ENCODE results near the gene ICAM3.

ICAM3 gene

GRCh38 chr19:10315335-10316214 is 23.8 kb downstream of the ICAM3 start, which contains the start of gene FDX2:
FDX2 (minus strand) TSS chr19:10316015; CDS start chr19:10315996, 19 bp downstream.
- no peak within 1 kb of the TSS for H2BK120ac ChIP-seq (ENCODE audit: low read depth, low read length)
- no peak within 1 kb of the TSS for H2BK5ac ChIP-seq (ENCODE audit: low read length)
- H3K27me3 ChIP-seq (ENCODE audit: insufficient read depth, low read length, poor library complexity) = no peaks in the 10 kb centered on the region
- no peaks in the 10 kb centered on the region for H3K79me1 ChIP-seq (ENCODE audit: low read length)
- no peaks in the 10 kb centered on the region for H3K79me2 ChIP-seq (ENCODE audit: control insufficient read depth, insufficient read depth, low read length)
- no peaks in the 10 kb centered on the region for H3K4me1 ChIP-seq (ENCODE audit: control insufficient read depth, low read depth, low read length)
- no peak within 1 kb of the TSS for H3K23ac ChIP-seq (ENCODE audit: low read length)
- peak within 1 kb of the TSS; percentile 90 for H3K56ac ChIP-seq (ENCODE audit: low read length)
- WGBS (ENCODE audit: extremely low coverage, insufficient coverage, low lambda C conversion rate) = no CpG with 5 or more reads among the region's 55 CpGs
- H3K27ac ChIP-seq (ENCODE audit: low read depth, low read length) = no peak within 1 kb of the TSS
- peak within 1 kb of the TSS; percentile 79 for H3K4me3 ChIP-seq (ENCODE audit: low read length)
- no peak within 1 kb of the TSS for H4K8ac ChIP-seq (ENCODE audit: low read depth, low read length)
- peak within 1 kb of the TSS; percentile 6 for H3K4ac ChIP-seq (ENCODE audit: low read depth, low read length)
- H2BK15ac ChIP-seq (replicated peaks; ENCODE audit: low read depth) = no peak within 1 kb of the TSS
- peak within 1 kb of the TSS; percentile 76 for H3K9ac ChIP-seq (ENCODE audit: low read length)
- H4K5ac ChIP-seq (ENCODE audit: low read length) = no peak within 1 kb of the TSS
- H3K4me2 ChIP-seq (ENCODE audit: low read length) = peak within 1 kb of the TSS; percentile 88
- H3K36me3 ChIP-seq (ENCODE audit: control insufficient read depth, insufficient read depth, low read length) = peaks cover 6% of the 10 kb centered on the region
- peak within 1 kb of the TSS; percentile 52 for H3K18ac ChIP-seq (ENCODE audit: low read length)
- no peak within 1 kb of the TSS for H2AK5ac ChIP-seq (ENCODE audit: low read length)
- peak; percentile 91 for DNase-seq

GRCh38 chr19:10309423-10309822 is 30.0 kb downstream of the ICAM3 start, which contains the start of gene ZGLP1:
ZGLP1 (minus strand) TSS chr19:10309815.
- Histone ChIP-seq H3K27ac (ENCODE audit: low read depth, low read length) (no peak within 1 kb of the TSS), H3K79me2 (ENCODE audit: control insufficient read depth, insufficient read depth, low read length) (no peaks in the 10 kb centered on the region), H3K79me1 (ENCODE audit: low read length) (no peaks in the 10 kb centered on the region), H3K4me1 (ENCODE audit: control insufficient read depth, low read depth, low read length) (no peaks in the 10 kb centered on the region), H3K9ac (ENCODE audit: low read length) (no peak within 1 kb of the TSS), H3K4me3 (ENCODE audit: low read length) (no peak within 1 kb of the TSS), H2BK120ac (ENCODE audit: low read depth, low read length) (no peak within 1 kb of the TSS), H3K4me2 (ENCODE audit: low read length) (no peak within 1 kb of the TSS), H3K56ac (ENCODE audit: low read length) (no peak within 1 kb of the TSS), H3K36me3 (ENCODE audit: control insufficient read depth, insufficient read depth, low read length) (no peaks in the 10 kb centered on the region), H2AK5ac (ENCODE audit: low read length) (no peak within 1 kb of the TSS), H4K5ac (ENCODE audit: low read length) (no peak within 1 kb of the TSS), H3K27me3 (ENCODE audit: insufficient read depth, low read length, poor library complexity) (no peaks in the 10 kb centered on the region), H3K18ac (ENCODE audit: low read length) (no peak within 1 kb of the TSS), H3K4ac (ENCODE audit: low read depth, low read length) (no peak within 1 kb of the TSS), H3K23ac (ENCODE audit: low read length) (no peak within 1 kb of the TSS), H2BK15ac (replicated peaks; ENCODE audit: low read depth) (no peak within 1 kb of the TSS), H2BK5ac (ENCODE audit: low read length) (no peak within 1 kb of the TSS), H4K8ac (ENCODE audit: low read depth, low read length) (no peak within 1 kb of the TSS)
- WGBS (ENCODE audit: extremely low coverage, insufficient coverage, low lambda C conversion rate) = no CpG with 5 or more reads among the region's 24 CpGs
- DNase-seq = no peak

- no peak overlapping the region for H3K4me2 ChIP-seq (ENCODE audit: low read length)
- no peaks in the 10 kb centered on the region for H3K79me1 ChIP-seq (ENCODE audit: low read length)
- no peak overlapping the region for H2BK5ac ChIP-seq (ENCODE audit: low read length)
- no peaks in the 10 kb centered on the region for H3K4me1 ChIP-seq (ENCODE audit: control insufficient read depth, low read depth, low read length)
- no peak overlapping the region for H2BK15ac ChIP-seq (replicated peaks; ENCODE audit: low read depth)
- no peak overlapping the region for H3K18ac ChIP-seq (ENCODE audit: low read length)
- no peaks in the 10 kb centered on the region for H3K27me3 ChIP-seq (ENCODE audit: insufficient read depth, low read length, poor library complexity)
- H3K79me2 ChIP-seq (ENCODE audit: control insufficient read depth, insufficient read depth, low read length) = no peaks in the 10 kb centered on the region
- no peak overlapping the region for H3K56ac ChIP-seq (ENCODE audit: low read length)
- no peak overlapping the region for H4K5ac ChIP-seq (ENCODE audit: low read length)
- WGBS (ENCODE audit: extremely low coverage, insufficient coverage, low lambda C conversion rate) = no CpG with 5 or more reads among the region's 5 CpGs
- no peak for DNase-seq
- H3K23ac ChIP-seq (ENCODE audit: low read length) = no peak overlapping the region
- no peak overlapping the region for H2BK120ac ChIP-seq (ENCODE audit: low read depth, low read length)
- no peak overlapping the region for H3K9ac ChIP-seq (ENCODE audit: low read length)
- no peak overlapping the region for H3K4me3 ChIP-seq (ENCODE audit: low read length)
- no peak overlapping the region for H3K4ac ChIP-seq (ENCODE audit: low read depth, low read length)
- H3K36me3 ChIP-seq (ENCODE audit: control insufficient read depth, insufficient read depth, low read length) = no peaks in the 10 kb centered on the region
- H2AK5ac ChIP-seq (ENCODE audit: low read length) = no peak overlapping the region
- no peak overlapping the region for H4K8ac ChIP-seq (ENCODE audit: low read depth, low read length)
- no peak overlapping the region for H3K27ac ChIP-seq (ENCODE audit: low read depth, low read length)
These were observed 33.1 kb downstream of the ICAM3 start for GRCh38 chr19:10306327-10306726.

- Histone ChIP-seq H2AK5ac (ENCODE audit: low read length) (no peak overlapping the region), H3K4ac (ENCODE audit: low read depth, low read length) (no peak overlapping the region), H4K5ac (ENCODE audit: low read length) (no peak overlapping the region), H2BK5ac (ENCODE audit: low read length) (no peak overlapping the region), H3K18ac (ENCODE audit: low read length) (no peak overlapping the region), H3K56ac (ENCODE audit: low read length) (no peak overlapping the region), H2BK15ac (replicated peaks; ENCODE audit: low read depth) (no peak overlapping the region), H3K79me2 (ENCODE audit: control insufficient read depth, insufficient read depth, low read length) (no peaks in the 10 kb centered on the region), H4K8ac (ENCODE audit: low read depth, low read length) (no peak overlapping the region), H3K36me3 (ENCODE audit: control insufficient read depth, insufficient read depth, low read length) (no peaks in the 10 kb centered on the region), H2BK120ac (ENCODE audit: low read depth, low read length) (no peak overlapping the region), H3K4me2 (ENCODE audit: low read length) (no peak overlapping the region), H3K4me3 (ENCODE audit: low read length) (no peak overlapping the region), H3K27ac (ENCODE audit: low read depth, low read length) (no peak overlapping the region), H3K79me1 (ENCODE audit: low read length) (no peaks in the 10 kb centered on the region), H3K9ac (ENCODE audit: low read length) (no peak overlapping the region), H3K4me1 (ENCODE audit: control insufficient read depth, low read depth, low read length) (no peaks in the 10 kb centered on the region), H3K23ac (ENCODE audit: low read length) (no peak overlapping the region), H3K27me3 (ENCODE audit: insufficient read depth, low read length, poor library complexity) (no peaks in the 10 kb centered on the region)
- DNase-seq = no peak
- no CpG with 5 or more reads among the region's 17 CpGs for WGBS (ENCODE audit: extremely low coverage, insufficient coverage, low lambda C conversion rate)
These were observed 34.2 kb downstream of the ICAM3 start for GRCh38 chr19:10305139-10305806.

GRCh38 chr19:10299545-10300458 is 39.6 kb downstream of the ICAM3 start:
- no peak overlapping the region for H2BK5ac ChIP-seq (ENCODE audit: low read length)
- H3K79me1 ChIP-seq (ENCODE audit: low read length) = no peaks in the 10 kb centered on the region
- DNase-seq = no peak
- H2BK15ac ChIP-seq (replicated peaks; ENCODE audit: low read depth) = no peak overlapping the region
- no peak overlapping the region for H2AK5ac ChIP-seq (ENCODE audit: low read length)
- no peak overlapping the region for H3K9ac ChIP-seq (ENCODE audit: low read length)
- H3K4me3 ChIP-seq (ENCODE audit: low read length) = no peak overlapping the region
- H3K23ac ChIP-seq (ENCODE audit: low read length) = no peak overlapping the region
- peaks cover 10% of the 10 kb centered on the region for H3K27me3 ChIP-seq (ENCODE audit: insufficient read depth, low read length, poor library complexity)
- H3K4ac ChIP-seq (ENCODE audit: low read depth, low read length) = no peak overlapping the region
- no peak overlapping the region for H3K56ac ChIP-seq (ENCODE audit: low read length)
- no peak overlapping the region for H3K4me2 ChIP-seq (ENCODE audit: low read length)
- H3K27ac ChIP-seq (ENCODE audit: low read depth, low read length) = no peak overlapping the region
- H2BK120ac ChIP-seq (ENCODE audit: low read depth, low read length) = no peak overlapping the region
- H3K79me2 ChIP-seq (ENCODE audit: control insufficient read depth, insufficient read depth, low read length) = no peaks in the 10 kb centered on the region
- WGBS (ENCODE audit: extremely low coverage, insufficient coverage, low lambda C conversion rate) = no CpG with 5 or more reads among the region's 14 CpGs
- H3K18ac ChIP-seq (ENCODE audit: low read length) = no peak overlapping the region
- H3K36me3 ChIP-seq (ENCODE audit: control insufficient read depth, insufficient read depth, low read length) = no peaks in the 10 kb centered on the region
- no peak overlapping the region for H4K5ac ChIP-seq (ENCODE audit: low read length)
- H4K8ac ChIP-seq (ENCODE audit: low read depth, low read length) = no peak overlapping the region
- no peaks in the 10 kb centered on the region for H3K4me1 ChIP-seq (ENCODE audit: control insufficient read depth, low read depth, low read length)

Measured in mesendoderm (in vitro differentiated cells).